ENCODE measurements around the gene POU2AF1.

Gene POU2AF1

DNA sequence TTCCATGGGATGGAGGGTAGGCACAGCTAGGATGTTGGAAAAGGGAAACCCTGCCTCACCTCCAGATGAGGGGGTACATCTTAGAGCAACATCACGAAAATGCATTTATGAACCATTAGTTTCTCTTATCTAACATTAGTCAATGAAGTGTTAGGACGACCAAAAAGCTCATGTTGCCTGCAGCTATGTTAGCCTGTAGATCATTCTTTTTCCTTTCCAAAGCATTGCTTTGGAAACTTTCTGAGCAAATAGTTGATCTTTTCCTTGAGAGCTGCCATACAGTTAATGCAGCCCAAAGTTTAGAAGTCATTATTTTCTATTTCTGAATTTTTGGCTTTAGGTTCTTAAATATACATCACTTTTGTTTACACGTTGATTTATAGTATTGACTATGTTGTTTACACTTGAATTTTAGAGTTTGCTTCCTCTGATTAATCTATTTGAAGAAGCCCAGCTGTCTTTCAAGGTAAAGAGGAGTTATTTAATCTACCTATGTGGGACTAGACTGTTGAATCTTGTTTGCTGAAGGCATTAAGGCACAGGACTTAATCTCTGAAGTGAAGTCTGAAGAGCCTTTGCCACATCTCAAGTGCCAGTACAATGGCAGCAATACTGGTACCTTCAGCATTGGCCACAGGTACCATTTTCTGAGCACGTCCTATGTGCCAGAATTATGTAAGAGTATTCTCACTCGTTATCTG, 69.7 kb downstream of the POU2AF1 start:
- DNase-seq, result no peak

DNA sequence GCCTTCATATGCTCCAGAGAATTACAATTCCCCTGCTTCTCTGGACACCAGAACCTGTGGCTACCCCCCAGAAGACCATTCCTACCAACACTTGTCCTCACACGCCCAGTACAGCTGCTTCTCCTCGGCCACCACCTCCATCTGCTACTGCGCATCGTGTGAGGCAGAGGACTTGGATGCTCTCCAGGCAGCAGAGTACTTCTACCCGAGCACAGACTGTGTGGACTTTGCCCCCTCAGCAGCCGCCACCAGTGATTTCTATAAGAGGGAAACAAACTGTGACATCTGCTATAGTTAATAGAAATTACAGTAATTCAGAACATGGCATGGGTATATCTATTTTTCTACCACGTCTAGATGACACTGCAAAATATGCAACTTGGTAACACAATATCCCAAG, 70.9 kb downstream of the POU2AF1 start:
- no peak for DNase-seq

DNA sequence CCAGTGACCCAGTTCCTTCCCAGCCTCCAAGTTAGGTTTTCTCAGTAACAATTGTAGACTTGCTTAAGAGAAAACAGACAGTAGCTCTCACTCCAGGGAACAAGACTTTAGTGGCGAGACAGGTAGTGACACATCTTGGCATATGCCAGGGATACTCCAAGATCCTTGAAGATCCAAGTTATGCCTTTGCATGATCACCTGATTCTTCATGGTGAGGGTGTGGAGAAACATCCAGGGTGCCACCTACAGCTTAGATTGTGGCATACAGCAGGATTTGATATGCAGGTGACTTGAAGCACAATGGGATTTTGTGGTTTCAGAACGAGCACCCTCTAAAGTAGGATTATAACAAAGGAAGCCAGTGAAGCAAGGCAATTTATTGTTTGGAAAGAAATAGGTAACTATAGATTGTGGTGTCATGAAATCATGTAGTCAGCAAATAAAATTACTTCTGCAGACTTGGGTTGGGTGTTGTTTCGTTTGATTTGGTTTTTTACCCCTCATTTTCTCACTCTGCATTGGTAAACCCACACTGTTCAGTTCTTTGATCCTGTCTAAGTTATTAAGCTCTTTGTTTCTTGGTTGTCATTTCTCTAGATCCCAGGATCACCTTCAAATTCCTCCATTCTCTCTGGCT, 71.5 kb downstream of the POU2AF1 start:
- no peak for DNase-seq

GRCh38 chr11:111306321-111306720, 72.8 kb downstream of the POU2AF1 start:
- DNase-seq, result no peak

DNA sequence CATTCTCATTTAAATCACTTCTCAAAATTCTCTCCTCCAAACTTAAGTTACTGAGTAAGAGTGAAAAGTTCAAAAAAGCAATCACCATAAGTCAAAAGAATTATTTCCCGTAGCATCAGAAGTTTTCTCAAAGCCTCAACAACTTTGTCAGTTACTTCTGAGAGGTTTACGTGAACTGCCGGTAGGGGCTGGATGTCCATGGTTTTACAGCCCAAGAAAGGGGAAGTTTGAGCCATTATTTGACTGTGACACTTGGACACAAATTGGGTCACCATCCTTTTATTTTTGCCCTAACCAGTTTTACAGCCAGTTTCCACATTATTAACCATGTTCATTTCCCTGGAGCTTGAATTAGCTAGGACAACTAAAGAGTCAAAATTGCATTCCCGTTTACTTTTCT, 73.2 kb downstream of the POU2AF1 start:
- DNase-seq, result no peak

GRCh38 chr11:111305162-111305802, 73.8 kb downstream of the POU2AF1 start:
- no peak for DNase-seq

DNA sequence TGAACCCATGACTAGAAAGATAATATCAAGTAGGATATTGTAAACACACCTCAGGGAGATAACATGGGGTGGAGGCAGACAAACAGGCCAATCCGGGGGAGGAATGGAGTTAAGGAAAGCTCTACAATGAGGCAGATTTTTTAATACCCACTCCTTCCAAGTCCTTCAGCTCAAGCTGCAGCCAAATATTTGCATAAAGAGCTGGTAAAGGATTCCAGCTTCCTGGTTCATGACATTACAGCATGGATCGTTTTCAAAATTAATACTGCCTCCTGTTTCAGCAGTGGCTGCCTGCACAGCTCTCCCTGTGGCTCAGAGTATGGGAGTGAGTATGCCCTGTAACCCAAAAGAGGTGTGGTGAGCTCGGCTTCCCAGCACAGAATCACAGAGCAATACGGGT, 75.6 kb downstream of the POU2AF1 start:
- DNase-seq, result no peak

- DNase-seq, result no peak
Measured at GRCh38 chr11:111302298-111302697, 76.8 kb downstream of the POU2AF1 start.

Data from activated CD4-positive, CD25-positive, alpha-beta regulatory T cell treated with anti-CD3 and anti-CD28 coated beads, Interleukin-2, amount 50 U/mL, for 72 hours (primary cell).